ENCODE data around the gene ZBTB22. TPM values are rescaled to one million over a fixed set of nuclear protein-coding genes. Genes with fewer than 3 reads are reported as not detected.

ZBTB22 gene
- total and polyA plus RNA-seq, 10 donors, result 10.8 to 27.2 (median 19.1) TPM

GRCh38 chr6:33301877-33302276 is 15.7 kb downstream of the ZBTB22 start:
- Histone ChIP-seq H3K4me3 (no peak overlapping the region), H3K27me3 (replicated peaks in 1 of 7) (no peaks in the 10 kb centered on the region), H3K9me3 (no peaks in the 10 kb centered on the region), H3K36me3 (peaks cover 0 to 73% (median 51%) of the 10 kb centered on the region in 6 donors), H3K27ac (peak overlapping the region in 2 of 8 donors; percentile 3 to 94), H3K4me1 (peaks cover 16 to 90% (median 70%) of the 10 kb centered on the region in 6 donors)
- intact Hi-C loops (cut with DNase I; ENCODE audit: low total_unique reads), result no loop called here
- TF ChIP-seq POLR2A (IDR thresholded peaks at IDR 0.05) (no peak), POLR2AphosphoS5 (IDR thresholded peaks at IDR 0.05) (no peak), CTCF (IDR thresholded peaks at IDR 0.05 in 8 of 11, conservative IDR thresholded peaks at IDR 0.05 in 3 of 11) (no peak)
- 90 to 94% (median 92%) methylated on average over 3 of the region's 3 CpGs for WGBS, 5 donors
- no peak for DNase-seq

GRCh38 chr6:33299237-33299944 is 18.2 kb downstream of the ZBTB22 start:
- WGBS, 5 donors, result 0 to 1% (median 0%) methylated on average over 43 to 54 of the region's 54 CpGs
- H3K4me1 ChIP-seq, result peaks cover 10 to 90% (median 59%) of the 10 kb centered on the region in 6 donors

GRCh38 chr6:33298773-33299236 is 18.7 kb downstream of the ZBTB22 start, which contains the start of gene RGL2:
Gene RGL2, minus strand, starts transcription at chr6:33298942. Its CDS starts 332 bp downstream, at chr6:33298610.
- intact Hi-C loops (cut with DNase I; ENCODE audit: low total_unique reads), result no loop called here
- DNase-seq, result peak; percentile 98
- Histone ChIP-seq H3K36me3 (peaks cover 0 to 73% (median 58%) of the 10 kb centered on the region in 6 donors), H3K4me1 (peaks cover 10 to 87% (median 55%) of the 10 kb centered on the region in 6 donors), H3K27ac (peak within 1 kb of the TSS; percentile 94 to 99 (median 98)), H3K27me3 (replicated peaks in 1 of 7) (no peaks in the 10 kb centered on the region), H3K9me3 (no peaks in the 10 kb centered on the region), H3K4me3 (peak within 1 kb of the TSS; percentile 66 to 88 (median 84))
- 0 to 3% (median 1%) methylated on average over 30 to 34 of the region's 34 CpGs for WGBS, 5 donors
- TF ChIP-seq CTCF (IDR thresholded peaks at IDR 0.05 in 8 of 11, conservative IDR thresholded peaks at IDR 0.05 in 3 of 11), result no peak
- peak in 1 of 3 donors; percentile 47 for TF ChIP-seq POLR2AphosphoS5 (IDR thresholded peaks at IDR 0.05)

More at GRCh38 chr6:33299237-33299944, 18.2 kb downstream of the ZBTB22 start:
- Histone ChIP-seq H3K36me3 (peaks cover 0 to 73% (median 58%) of the 10 kb centered on the region in 6 donors), H3K9me3 (no peaks in the 10 kb centered on the region), H3K27me3 (replicated peaks in 1 of 7) (no peaks in the 10 kb centered on the region), H3K27ac (peak overlapping the region; percentile 94 to 99 (median 98)), H3K4me3 (peak overlapping the region; percentile 66 to 88 (median 84))
- TF ChIP-seq POLR2A (IDR thresholded peaks at IDR 0.05) (peak in 2 of 3 donors; percentile 12 to 60), POLR2AphosphoS5 (IDR thresholded peaks at IDR 0.05) (peak; percentile 96 to 97 (median 97)), CTCF (IDR thresholded peaks at IDR 0.05 in 8 of 11, conservative IDR thresholded peaks at IDR 0.05 in 3 of 11) (peak; percentile 60 to 90 (median 81))
- intact Hi-C loops (cut with DNase I; ENCODE audit: low total_unique reads), result no loop called here
- DNase-seq, result peak; percentile 97
